H1 (cell line): Measurements from ENCODE around the gene MACROD2. TPM values are rescaled to one million over a fixed set of nuclear protein-coding genes. Genes with fewer than 3 reads are reported as not detected.

Source experiments
- ATF3 ChIP-seq: IDR thresholded peaks from 2 replicates; pipeline ENCODE4 v1.6.1; 2011; ENCODE audit warnings: low read depth, mild to moderate bottlenecking, low read length; ENCODE audit not compliant: insufficient read depth
- CHD7 ChIP-seq: fragments of 300-600 bp; sonication (generic); IDR thresholded peaks from 2 replicates; pipeline ENCODE4 v1.7.1; 2012; ENCODE audit warnings: low read length, moderate library complexity, mild to moderate bottlenecking, inconsistent platforms; ENCODE audit not compliant: insufficient replicate concordance
- GABPA ChIP-seq: IDR thresholded peaks from 2 replicates; pipeline ENCODE4 v1.6.1; 2011; ENCODE audit warnings: mild to moderate bottlenecking, low read length, moderate library complexity, borderline replicate concordance; ENCODE audit not compliant: insufficient read depth
- MAX ChIP-seq: IDR thresholded peaks from 2 replicates; pipeline ENCODE4 v1.6.1; 2012; ENCODE audit warnings: inconsistent platforms
- RBBP5 ChIP-seq: IDR thresholded peaks from 2 replicates; pipeline ENCODE4 v1.7.1; 2012; ENCODE audit warnings: low read depth, mild to moderate bottlenecking, inconsistent platforms, low read length, moderate library complexity, borderline replicate concordance
- SUZ12 ChIP-seq: fragments of 200-600 bp; sonication (generic); IDR thresholded peaks from 2 replicates; pipeline ENCODE4 v1.6.1; 2012; ENCODE audit warnings: mild to moderate bottlenecking, inconsistent platforms, low read length, moderate library complexity, mixed read lengths
- TAF7 ChIP-seq: optimal IDR thresholded peaks from 2 replicates; pipeline ENCODE3; 2011; ENCODE audit warnings: low read depth, mild to moderate bottlenecking, inconsistent platforms, low read length, moderate library complexity, borderline replicate concordance
- TCF12 ChIP-seq: IDR thresholded peaks from 2 replicates; pipeline ENCODE4 v1.6.1; 2011; ENCODE audit warnings: low read depth, mild to moderate bottlenecking, low read length
- YY1 ChIP-seq: IDR thresholded peaks from 2 replicates; pipeline ENCODE4 v1.6.1; 2011; ENCODE audit warnings: low read depth, mild to moderate bottlenecking, low read length
- ZNF274 ChIP-seq: IDR thresholded peaks from 2 replicates; pipeline ENCODE4 v1.7.0; 2012; ENCODE audit warnings: low read length, borderline replicate concordance; ENCODE audit errors: extremely low read depth
- polyA plus RNA-seq, 7 experiments: library from polyadenylated mRNA; depleted of rRNA in 3 of 7; stranded (reverse) in 5 of 7; unstranded in 2 of 7; fragments of >200 nt in 5 of 7; fragments of 200-250 nt in 2 of 7; gene quantifications; 1 replicate in 5 of 7; 2 replicates in 1 of 7; 4 replicates in 1 of 7; pipeline versions ENCODE4 v1.2.1 to v1.2.3, GENCODE V29; 2011 to 2013; ENCODE audit warnings: missing spikeins in 2 of 7, mixed read lengths in 2 of 7
- total RNA-seq: library from RNA; stranded (reverse); fragmentation: NEBNext Ultra II Directional; extraction: Animal tissue kit (Norgen Biotek cat#: 25700); gene quantifications from 2 replicates; pipeline ENCODE4 v1.2.1, GENCODE V29; 2021

Gene MACROD2
- total and polyA plus RNA-seq, 2 of the 8 experiments (the other 6 are each of a cell fraction or from before 2014, with no cell fraction given): 0.70 to 3.9 TPM

GRCh38 chr20:14343491-14344065, 348.3 kb downstream of the MACROD2 start (continued):
- TF ChIP-seq CHD7: no peak
- no peak for TF ChIP-seq TCF12
- no peak for TF ChIP-seq GABPA
- no peak for TF ChIP-seq ZNF274
- no peak for TF ChIP-seq YY1
- no peak for TF ChIP-seq MAX
- TF ChIP-seq SUZ12: no peak
- TF ChIP-seq TAF7: no peak
- TF ChIP-seq RBBP5: no peak
- TF ChIP-seq ATF3: no peak
